Measurements from ENCODE around the gene NINJ1. TPM values are rescaled to one million over a fixed set of nuclear protein-coding genes. Genes with fewer than 3 reads are reported as not detected.

Gene NINJ1
- total RNA-seq, 1 experiment from 2014 or later = 30.5 TPM

- H3K36me3 ChIP-seq (ENCODE audit: low read depth, low read length) = no peaks in the 10 kb centered on the region
- no peak overlapping the region for H3K4me3 ChIP-seq (ENCODE audit: low read length)
- no peak overlapping the region for H3K9ac ChIP-seq (ENCODE audit: low read length)
- no peaks in the 10 kb centered on the region for H3F3A ChIP-seq (ENCODE audit: low read length, unreplicated experiment)
- H3K27ac ChIP-seq (ENCODE audit: low read length) = no peak overlapping the region
- H4K20me1 ChIP-seq (ENCODE audit: low read length) = no peaks in the 10 kb centered on the region
- ChIA-PET POLR2A (ENCODE audit: unreplicated experiment) (no interaction called here), CTCF (no interaction called here)
- TF ChIP-seq EZH2 (IDR thresholded peaks at IDR 0.05; ENCODE audit: low read length, unreplicated experiment) (no peak), EZH2phosphoT487 (IDR thresholded peaks at IDR 0.05; ENCODE audit: borderline replicate concordance, low read length) (no peak), CTCF (conservative IDR thresholded peaks at IDR 0.05; ENCODE audit: low read depth, low read length) (no peak)
- peaks cover 7% of the 10 kb centered on the region for H3K4me1 ChIP-seq (ENCODE audit: insufficient read depth, low read length)
- intact Hi-C loops (cut with micrococcal nuclease) = no loop called here
- H2AFZ ChIP-seq (ENCODE audit: low read length) = no peak overlapping the region
- H3K27me3 ChIP-seq (ENCODE audit: low read length) = no peaks in the 10 kb centered on the region
- DNase-seq (no peak), ATAC-seq (no peak)
- no peaks in the 10 kb centered on the region for H3K79me2 ChIP-seq (ENCODE audit: low read length)
- H3K9me3 ChIP-seq (ENCODE audit: low read length) = no peaks in the 10 kb centered on the region
- no TSS peak for BruUV-seq (replicated peaks)
- no peak overlapping the region for H3K4me2 ChIP-seq (ENCODE audit: low read length)
- no peaks in the 10 kb centered on the region for H3K9me2 ChIP-seq (replicated peaks; ENCODE audit: low read length)
Measured at GRCh38 chr9:93124793-93125192, 9.3 kb downstream of the NINJ1 start.

DNA sequence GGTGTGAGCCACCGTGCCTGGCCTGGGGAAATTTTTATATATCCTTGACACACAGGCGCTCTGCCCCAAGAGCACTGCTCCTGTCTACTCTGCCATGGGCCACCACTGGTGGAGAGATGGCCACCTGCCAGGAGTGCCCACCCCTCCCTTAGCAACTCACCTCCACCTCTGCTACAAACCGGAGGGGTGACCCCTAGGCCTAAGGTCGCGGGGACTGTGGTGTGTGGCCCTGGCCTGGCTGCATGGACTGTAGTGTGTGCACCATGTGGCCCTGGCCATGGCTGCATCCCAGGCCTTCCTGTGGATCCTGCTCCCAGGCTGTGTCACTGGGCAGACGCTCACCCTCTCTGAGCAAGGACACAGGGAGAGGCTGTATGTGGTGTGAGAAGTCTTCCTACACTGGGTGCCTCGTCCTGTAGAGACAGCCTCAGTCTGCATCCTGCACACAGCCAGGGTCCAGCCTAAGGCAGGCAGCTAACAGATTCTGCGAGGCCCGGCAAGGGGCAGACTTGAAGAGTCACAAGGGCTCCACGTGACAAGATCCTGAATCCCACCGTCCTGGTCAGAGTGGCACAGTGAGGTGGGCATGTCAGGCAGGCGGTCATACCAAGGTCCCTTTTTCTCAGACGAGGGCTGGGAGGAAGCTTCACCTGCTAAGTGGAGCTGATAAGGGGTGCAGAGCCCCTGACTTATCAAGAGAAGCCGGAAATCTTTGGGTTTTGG lies 10.3 kb downstream of the NINJ1 start:
- no peak overlapping the region for H3K9ac ChIP-seq (ENCODE audit: low read length)
- H2AFZ ChIP-seq (ENCODE audit: low read length) = no peak overlapping the region
- H3K79me2 ChIP-seq (ENCODE audit: low read length) = no peaks in the 10 kb centered on the region
- DNase-seq = no peak
- H3K4me2 ChIP-seq (ENCODE audit: low read length) = no peak overlapping the region
- no peak for ATAC-seq
- BruUV-seq (replicated peaks) = no TSS peak
- no peaks in the 10 kb centered on the region for H3K36me3 ChIP-seq (ENCODE audit: low read depth, low read length)
- intact Hi-C loops (cut with micrococcal nuclease) = no loop called here
- no peaks in the 10 kb centered on the region for H4K20me1 ChIP-seq (ENCODE audit: low read length)
- no peak overlapping the region for H3K27ac ChIP-seq (ENCODE audit: low read length)
- ChIA-PET CTCF (no interaction called here), POLR2A (ENCODE audit: unreplicated experiment) (no interaction called here)
- TF ChIP-seq CTCF (conservative IDR thresholded peaks at IDR 0.05; ENCODE audit: low read depth, low read length) = no peak
- no peak for TF ChIP-seq EZH2phosphoT487 (IDR thresholded peaks at IDR 0.05; ENCODE audit: borderline replicate concordance, low read length)
- TF ChIP-seq EZH2 (IDR thresholded peaks at IDR 0.05; ENCODE audit: low read length, unreplicated experiment) = no peak
- H3F3A ChIP-seq (ENCODE audit: low read length, unreplicated experiment) = no peaks in the 10 kb centered on the region
- no peaks in the 10 kb centered on the region for H3K9me3 ChIP-seq (ENCODE audit: low read length)
- H3K27me3 ChIP-seq (ENCODE audit: low read length) = no peaks in the 10 kb centered on the region
- no peak overlapping the region for H3K4me3 ChIP-seq (ENCODE audit: low read length)
- H3K9me2 ChIP-seq (replicated peaks; ENCODE audit: low read length) = no peaks in the 10 kb centered on the region
- H3K4me1 ChIP-seq (ENCODE audit: insufficient read depth, low read length) = peaks cover 12% of the 10 kb centered on the region

DNA sequence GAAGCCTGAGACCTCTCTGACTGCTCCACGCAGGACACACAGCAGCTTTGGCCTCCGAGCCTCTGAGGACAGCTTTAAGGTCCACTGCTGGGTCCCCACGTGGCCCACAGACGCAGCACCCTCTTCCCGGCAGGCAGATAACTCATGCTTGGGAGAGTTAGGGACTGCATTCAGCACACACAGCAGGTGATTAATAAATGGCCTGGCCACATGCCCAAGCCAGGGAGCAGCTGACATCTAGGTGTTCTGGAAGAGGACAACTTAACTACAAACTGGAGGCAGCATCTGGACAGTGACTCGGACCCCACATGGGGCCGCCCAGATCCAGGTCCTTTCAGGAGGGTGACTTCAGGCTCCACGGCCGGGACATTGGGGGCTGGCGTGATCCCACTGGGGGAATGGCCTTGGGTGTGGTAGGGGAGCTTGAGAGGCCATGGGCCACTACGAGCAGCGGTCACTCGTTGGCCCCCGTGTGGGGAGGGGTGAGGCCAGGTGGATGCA lies 11.3 kb downstream of the NINJ1 start:
- no peak for DNase-seq
- Histone ChIP-seq H3K27ac (ENCODE audit: low read length) (no peak overlapping the region), H3K9me2 (replicated peaks; ENCODE audit: low read length) (no peaks in the 10 kb centered on the region), H4K20me1 (ENCODE audit: low read length) (no peaks in the 10 kb centered on the region), H3K4me3 (ENCODE audit: low read length) (no peak overlapping the region), H3K27me3 (ENCODE audit: low read length) (no peaks in the 10 kb centered on the region), H2AFZ (ENCODE audit: low read length) (no peak overlapping the region), H3K4me2 (ENCODE audit: low read length) (no peak overlapping the region), H3K9ac (ENCODE audit: low read length) (no peak overlapping the region), H3K4me1 (ENCODE audit: insufficient read depth, low read length) (peaks cover 12% of the 10 kb centered on the region), H3K9me3 (ENCODE audit: low read length) (no peaks in the 10 kb centered on the region), H3K36me3 (ENCODE audit: low read depth, low read length) (no peaks in the 10 kb centered on the region), H3K79me2 (ENCODE audit: low read length) (no peaks in the 10 kb centered on the region), H3F3A (ENCODE audit: low read length, unreplicated experiment) (no peaks in the 10 kb centered on the region)
- intact Hi-C loops (cut with micrococcal nuclease) = no loop called here
- ATAC-seq = no peak
- no TSS peak for BruUV-seq (replicated peaks)
- TF ChIP-seq CTCF (conservative IDR thresholded peaks at IDR 0.05; ENCODE audit: low read depth, low read length) = no peak
- TF ChIP-seq EZH2phosphoT487 (IDR thresholded peaks at IDR 0.05; ENCODE audit: borderline replicate concordance, low read length) = no peak
- TF ChIP-seq EZH2 (IDR thresholded peaks at IDR 0.05; ENCODE audit: low read length, unreplicated experiment) = no peak
- ChIA-PET CTCF (no interaction called here), POLR2A (ENCODE audit: unreplicated experiment) (no interaction called here)
